ENCODE results near the gene CDH23. TPM values are rescaled to one million over a fixed set of nuclear protein-coding genes. Genes with fewer than 3 reads are reported as not detected.

The CDH23 gene
- total and polyA plus RNA-seq, 10 of the 15 experiments (the other 5 are each of a cell fraction or from before 2014, with no cell fraction given) = 0.09 to 0.40 (median 0.15) TPM; not detected in 1

GRCh38 chr10:71523756-71524155 is 127.0 kb downstream of the CDH23 start (continued):
- no peak for TF ChIP-seq WRNIP1 (IDR thresholded peaks at IDR 0.05; ENCODE audit: borderline replicate concordance, low read depth, low read length)

DNA sequence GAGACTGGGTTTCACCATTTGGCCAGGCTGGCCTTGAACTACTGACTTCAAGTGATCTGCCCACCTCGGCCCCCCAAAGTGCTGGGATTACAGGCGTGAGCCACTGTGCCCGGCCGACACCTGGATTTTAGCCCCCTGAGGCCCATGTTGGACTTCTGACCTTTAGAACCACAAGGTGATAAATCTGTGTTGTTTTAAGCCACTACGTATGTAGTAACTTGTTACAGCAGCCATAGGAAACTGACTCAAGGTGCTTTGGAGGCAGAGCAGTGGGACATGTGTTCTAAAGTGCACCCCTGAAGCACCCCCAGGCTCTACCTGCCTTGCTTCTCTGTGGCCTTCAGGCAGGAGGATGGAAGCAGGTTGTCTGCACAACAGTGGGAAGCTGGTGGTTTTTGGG is 128.4 kb downstream of the CDH23 start:
- DNase-seq (ENCODE audit: low read depth, low spot score) = no peak
- ChIA-PET CTCF (no interaction called here), SMC1A (ENCODE audit: uncharacterized antibody, unreplicated experiment) (no interaction called here), RAD21 (ENCODE audit: unreplicated experiment) (no interaction called here), POLR2A (no interaction called here)
- Histone ChIP-seq H2AFZ (ENCODE audit: control insufficient read depth, low read depth, low read length) (no peak overlapping the region), H3K9me3 (replicated peaks; ENCODE audit: control insufficient read depth, insufficient read depth, low read length) (no peaks in the 10 kb centered on the region), H3K9ac (ENCODE audit: control insufficient read depth, insufficient read depth, low read length) (no peak overlapping the region), H4K20me1 (ENCODE audit: control insufficient read depth, insufficient read depth) (no peaks in the 10 kb centered on the region; the same call in 1 of the 2 replicates), H3K27ac (ENCODE audit: control insufficient read depth, insufficient read depth) (no peak overlapping the region), H3K36me3 (ENCODE audit: control insufficient read depth in 2 of 2, insufficient read depth in 2 of 2, low read length in 1 of 2) (no peaks in the 10 kb centered on the region), H3K27me3 (replicated peaks in 1 of 2; ENCODE audit: control insufficient read depth in 2 of 2, insufficient read depth in 2 of 2, low read length in 1 of 2) (peaks cover 0 to 10% of the 10 kb centered on the region in 2 experiments; a peak in 3 of 4 replicates), H3K4me1 (ENCODE audit: control insufficient read depth, insufficient read depth, low read length) (no peaks in the 10 kb centered on the region), H3K4me3 (no peak overlapping the region), H3K79me2 (ENCODE audit: control insufficient read depth, insufficient read depth, low read length) (no peaks in the 10 kb centered on the region), H3K4me2 (ENCODE audit: control insufficient read depth, insufficient read depth) (no peak overlapping the region)
- WGBS (ENCODE audit: insufficient coverage, insufficient replicate concordance, low lambda C conversion rate, missing lambda C conversion rate) = 6% methylated on average over 5 of the region's 5 CpGs
- ATAC-seq = no peak
- in situ Hi-C loops (cut with MboI) = no loop called here
- FAIRE-seq = no peak
- TF ChIP-seq CEBPB (IDR thresholded peaks at IDR 0.05; ENCODE audit: borderline replicate concordance in 1 of 2, low read depth in 2 of 2, low read length in 2 of 2) = no peak
- TF ChIP-seq ATF7 (IDR thresholded peaks at IDR 0.05; ENCODE audit: low read depth) = no peak
- no peak for TF ChIP-seq POLR2AphosphoS2 (IDR thresholded peaks at IDR 0.05; ENCODE audit: low read depth, low read length)
- no peak for TF ChIP-seq SREBF2 (IDR thresholded peaks at IDR 0.05; ENCODE audit: low read length)
- TF ChIP-seq, protein P1, sequence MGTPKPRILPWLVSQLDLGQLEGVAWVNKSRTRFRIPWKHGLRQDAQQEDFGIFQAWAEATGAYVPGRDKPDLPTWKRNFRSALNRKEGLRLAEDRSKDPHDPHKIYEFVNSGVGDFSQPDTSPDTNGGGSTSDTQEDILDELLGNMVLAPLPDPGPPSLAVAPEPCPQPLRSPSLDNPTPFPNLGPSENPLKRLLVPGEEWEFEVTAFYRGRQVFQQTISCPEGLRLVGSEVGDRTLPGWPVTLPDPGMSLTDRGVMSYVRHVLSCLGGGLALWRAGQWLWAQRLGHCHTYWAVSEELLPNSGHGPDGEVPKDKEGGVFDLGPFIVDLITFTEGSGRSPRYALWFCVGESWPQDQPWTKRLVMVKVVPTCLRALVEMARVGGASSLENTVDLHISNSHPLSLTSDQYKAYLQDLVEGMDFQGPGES (IDR thresholded peaks at IDR 0.05) = no peak
- no peak for TF ChIP-seq NR2C1 (IDR thresholded peaks at IDR 0.05)
- no peak for TF ChIP-seq POLR2A (IDR thresholded peaks at IDR 0.05; ENCODE audit: low read depth, low read length)
- TF ChIP-seq POU2F2 (IDR thresholded peaks at IDR 0.05; ENCODE audit: borderline replicate concordance, low read depth, low read length) = no peak
- TF ChIP-seq, protein P2, sequence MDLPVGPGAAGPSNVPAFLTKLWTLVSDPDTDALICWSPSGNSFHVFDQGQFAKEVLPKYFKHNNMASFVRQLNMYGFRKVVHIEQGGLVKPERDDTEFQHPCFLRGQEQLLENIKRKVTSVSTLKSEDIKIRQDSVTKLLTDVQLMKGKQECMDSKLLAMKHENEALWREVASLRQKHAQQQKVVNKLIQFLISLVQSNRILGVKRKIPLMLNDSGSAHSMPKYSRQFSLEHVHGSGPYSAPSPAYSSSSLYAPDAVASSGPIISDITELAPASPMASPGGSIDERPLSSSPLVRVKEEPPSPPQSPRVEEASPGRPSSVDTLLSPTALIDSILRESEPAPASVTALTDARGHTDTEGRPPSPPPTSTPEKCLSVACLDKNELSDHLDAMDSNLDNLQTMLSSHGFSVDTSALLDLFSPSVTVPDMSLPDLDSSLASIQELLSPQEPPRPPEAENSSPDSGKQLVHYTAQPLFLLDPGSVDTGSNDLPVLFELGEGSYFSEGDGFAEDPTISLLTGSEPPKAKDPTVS (IDR thresholded peaks at IDR 0.05; ENCODE audit: low read depth, low read length) = no peak
- TF ChIP-seq IKZF1 (conservative IDR thresholded peaks at IDR 0.05) = no peak
- no peak for TF ChIP-seq BCL11A (IDR thresholded peaks at IDR 0.05; ENCODE audit: low read depth, low read length)
- TF ChIP-seq, protein P3, sequence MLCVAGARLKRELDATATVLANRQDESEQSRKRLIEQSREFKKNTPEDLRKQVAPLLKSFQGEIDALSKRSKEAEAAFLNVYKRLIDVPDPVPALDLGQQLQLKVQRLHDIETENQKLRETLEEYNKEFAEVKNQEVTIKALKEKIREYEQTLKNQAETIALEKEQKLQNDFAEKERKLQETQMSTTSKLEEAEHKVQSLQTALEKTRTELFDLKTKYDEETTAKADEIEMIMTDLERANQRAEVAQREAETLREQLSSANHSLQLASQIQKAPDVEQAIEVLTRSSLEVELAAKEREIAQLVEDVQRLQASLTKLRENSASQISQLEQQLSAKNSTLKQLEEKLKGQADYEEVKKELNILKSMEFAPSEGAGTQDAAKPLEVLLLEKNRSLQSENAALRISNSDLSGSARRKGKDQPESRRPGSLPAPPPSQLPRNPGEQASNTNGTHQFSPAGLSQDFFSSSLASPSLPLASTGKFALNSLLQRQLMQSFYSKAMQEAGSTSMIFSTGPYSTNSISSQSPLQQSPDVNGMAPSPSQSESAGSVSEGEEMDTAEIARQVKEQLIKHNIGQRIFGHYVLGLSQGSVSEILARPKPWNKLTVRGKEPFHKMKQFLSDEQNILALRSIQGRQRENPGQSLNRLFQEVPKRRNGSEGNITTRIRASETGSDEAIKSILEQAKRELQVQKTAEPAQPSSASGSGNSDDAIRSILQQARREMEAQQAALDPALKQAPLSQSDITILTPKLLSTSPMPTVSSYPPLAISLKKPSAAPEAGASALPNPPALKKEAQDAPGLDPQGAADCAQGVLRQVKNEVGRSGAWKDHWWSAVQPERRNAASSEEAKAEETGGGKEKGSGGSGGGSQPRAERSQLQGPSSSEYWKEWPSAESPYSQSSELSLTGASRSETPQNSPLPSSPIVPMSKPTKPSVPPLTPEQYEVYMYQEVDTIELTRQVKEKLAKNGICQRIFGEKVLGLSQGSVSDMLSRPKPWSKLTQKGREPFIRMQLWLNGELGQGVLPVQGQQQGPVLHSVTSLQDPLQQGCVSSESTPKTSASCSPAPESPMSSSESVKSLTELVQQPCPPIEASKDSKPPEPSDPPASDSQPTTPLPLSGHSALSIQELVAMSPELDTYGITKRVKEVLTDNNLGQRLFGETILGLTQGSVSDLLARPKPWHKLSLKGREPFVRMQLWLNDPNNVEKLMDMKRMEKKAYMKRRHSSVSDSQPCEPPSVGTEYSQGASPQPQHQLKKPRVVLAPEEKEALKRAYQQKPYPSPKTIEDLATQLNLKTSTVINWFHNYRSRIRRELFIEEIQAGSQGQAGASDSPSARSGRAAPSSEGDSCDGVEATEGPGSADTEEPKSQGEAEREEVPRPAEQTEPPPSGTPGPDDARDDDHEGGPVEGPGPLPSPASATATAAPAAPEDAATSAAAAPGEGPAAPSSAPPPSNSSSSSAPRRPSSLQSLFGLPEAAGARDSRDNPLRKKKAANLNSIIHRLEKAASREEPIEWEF (IDR thresholded peaks at IDR 0.05; ENCODE audit: insufficient replicate concordance, low read depth, low read length) = no peak
- TF ChIP-seq RUNX3 (IDR thresholded peaks at IDR 0.05; ENCODE audit: low read length) = no peak
- no peak for TF ChIP-seq BCL3 (IDR thresholded peaks at IDR 0.05; ENCODE audit: borderline replicate concordance, insufficient read depth, low read depth, low read length, poor library complexity, severe bottlenecking)
- no TSS peak for BruUV-seq (replicated peaks)
- intact Hi-C loops (cut with micrococcal nuclease; ENCODE audit: unreplicated experiment) = no loop called here

Data from GM12878 (cell line).